Suprapubic skin (tissue), 4 donors: ENCODE results near the gene PLA2G5. TPM values are rescaled to one million over a fixed set of nuclear protein-coding genes. Genes with fewer than 3 reads are reported as not detected.

Source experiments
- DNase-seq, 2 donors: peaks; one replicate each; pipeline ENCODE4 v3.0.0-alpha.2; 2019; ENCODE audit warnings: low spot score in 2 of 2
- H3K27ac ChIP-seq: fragments of 200-600 bp; sonication (generic); one replicate; pipeline ENCODE4 v1.5.1; 2019
- H3K27me3 ChIP-seq: fragments of 200-600 bp; sonication (generic); one replicate; pipeline ENCODE4 v1.5.1; 2019
- H3K36me3 ChIP-seq: fragments of 200-600 bp; sonication (generic); one replicate; pipeline ENCODE4 v1.5.1; 2019
- H3K4me1 ChIP-seq: fragments of 200-600 bp; sonication (generic); one replicate; pipeline ENCODE4 v1.5.1; 2019
- H3K4me3 ChIP-seq: fragments of 200-600 bp; sonication (generic); one replicate; pipeline ENCODE4 v1.5.1; 2019; ENCODE audit warnings: mild to moderate bottlenecking
- H3K9me3 ChIP-seq: fragments of 200-600 bp; sonication (generic); one replicate; pipeline ENCODE4 v1.5.1; 2019
- CTCF ChIP-seq, 2 donors: fragments of 200-600 bp in 1 of 2; fragments of 450-650 bp in 1 of 2; sonication (generic) in 1 of 2; IDR thresholded peaks; one replicate each; pipeline ENCODE4 v1.5.1; 2016 to 2019; ENCODE audit warnings: antibody characterized with exemption in 2 of 2, mild to moderate bottlenecking in 1 of 2, moderate library complexity in 1 of 2
- EP300 ChIP-seq: sonication (generic); formaldehyde crosslinking; IDR thresholded peaks from one replicate; pipeline ENCODE4 v1.6.1; 2017; ENCODE audit warnings: antibody characterized with exemption
- POLR2A ChIP-seq, 2 donors: fragments of 450-650 bp; IDR thresholded peaks; one replicate each; pipeline ENCODE4 v1.6.1; 2017; ENCODE audit warnings: antibody characterized with exemption in 2 of 2, mild to moderate bottlenecking in 2 of 2, moderate library complexity in 2 of 2
- POLR2AphosphoS5 ChIP-seq, 3 donors: sonication (generic); formaldehyde crosslinking; IDR thresholded peaks; one replicate each; pipeline ENCODE4 v1.6.1; 2017; ENCODE audit warnings: antibody characterized with exemption in 3 of 3
- WGBS: methylation state at CpG from one replicate; pipeline ENCODE4 v1.1.5; 2018; 5-methylcytosine and 5-hydroxymethylcytosine counted together
- total RNA-seq, 4 donors: library from RNA; depleted of rRNA; stranded (reverse); fragments of >200 nt; gene quantifications; one replicate each; pipeline ENCODE4 v1.1.0, GENCODE V29; 2016

The PLA2G5 gene
- total RNA-seq, 4 donors from 2014 or later: 0.79 to 4.2 TPM; not detected in 2

GRCh38 chr1:20134995-20135394 is 65.0 kb downstream of the PLA2G5 start:
- H3K4me1 ChIP-seq: peaks cover 15% of the 10 kb centered on the region
- no peaks in the 10 kb centered on the region for H3K9me3 ChIP-seq
- H3K36me3 ChIP-seq: no peaks in the 10 kb centered on the region
- DNase-seq: no peak
- no peak overlapping the region for H3K4me3 ChIP-seq
- 94% methylated on average over 3 of the region's 3 CpGs for WGBS
- H3K27ac ChIP-seq: no peak overlapping the region
- TF ChIP-seq CTCF (IDR thresholded peaks at IDR 0.05) (no peak), EP300 (no peak), POLR2AphosphoS5 (IDR thresholded peaks at IDR 0.05) (no peak)
- H3K27me3 ChIP-seq: no peaks in the 10 kb centered on the region

GRCh38 chr1:20136249-20136648 is 66.3 kb downstream of the PLA2G5 start:
- peak in 1 of 2 donors; percentile 32 for DNase-seq
- no peaks in the 10 kb centered on the region for H3K9me3 ChIP-seq
- peaks cover 15% of the 10 kb centered on the region for H3K4me1 ChIP-seq
- no peak overlapping the region for H3K4me3 ChIP-seq
- TF ChIP-seq CTCF (IDR thresholded peaks at IDR 0.05): no peak
- H3K27me3 ChIP-seq: no peaks in the 10 kb centered on the region
- H3K36me3 ChIP-seq: no peaks in the 10 kb centered on the region
- H3K27ac ChIP-seq: no peak overlapping the region
- WGBS: 94% methylated on average over 3 of the region's 3 CpGs

- TF ChIP-seq POLR2A (IDR thresholded peaks at IDR 0.05): no peak
- no peak for TF ChIP-seq CTCF (IDR thresholded peaks at IDR 0.05)
- no peak for TF ChIP-seq EP300
- no peak for TF ChIP-seq POLR2AphosphoS5 (IDR thresholded peaks at IDR 0.05)
- H3K27ac ChIP-seq: peak overlapping the region; percentile 35
- peaks cover 15% of the 10 kb centered on the region for H3K4me1 ChIP-seq
- no peaks in the 10 kb centered on the region for H3K36me3 ChIP-seq
- peak; percentile 33 to 65 for DNase-seq
- H3K9me3 ChIP-seq: no peaks in the 10 kb centered on the region
- H3K4me3 ChIP-seq: no peak overlapping the region
- no peaks in the 10 kb centered on the region for H3K27me3 ChIP-seq
- WGBS: 86% methylated on average over 4 of the region's 4 CpGs
Measured at GRCh38 chr1:20137055-20137454, 67.1 kb downstream of the PLA2G5 start.

- peak overlapping the region; percentile 35 for H3K27ac ChIP-seq
Measured at GRCh38 chr1:20137604-20138003, 67.6 kb downstream of the PLA2G5 start.

GRCh38 chr1:20138346-20138745 is 68.4 kb downstream of the PLA2G5 start:
- Histone ChIP-seq H3K9me3 (no peaks in the 10 kb centered on the region), H3K4me1 (peaks cover 15% of the 10 kb centered on the region), H3K27me3 (no peaks in the 10 kb centered on the region), H3K4me3 (no peak overlapping the region), H3K27ac (no peak overlapping the region), H3K36me3 (no peaks in the 10 kb centered on the region)
- peak; percentile 35 to 58 for DNase-seq
- 83% methylated on average over 5 of the region's 6 CpGs for WGBS
- TF ChIP-seq CTCF (IDR thresholded peaks at IDR 0.05) (no peak), POLR2AphosphoS5 (IDR thresholded peaks at IDR 0.05) (no peak)

More at GRCh38 chr1:20137604-20138003, 67.6 kb downstream of the PLA2G5 start:
- no peak overlapping the region for H3K4me3 ChIP-seq
- TF ChIP-seq POLR2A (IDR thresholded peaks at IDR 0.05) (no peak), POLR2AphosphoS5 (IDR thresholded peaks at IDR 0.05) (no peak), EP300 (no peak), CTCF (IDR thresholded peaks at IDR 0.05) (no peak)
- H3K27me3 ChIP-seq: no peaks in the 10 kb centered on the region
- H3K36me3 ChIP-seq: no peaks in the 10 kb centered on the region
- peaks cover 15% of the 10 kb centered on the region for H3K4me1 ChIP-seq
- 73% methylated on average over 1 of the region's 1 CpG for WGBS
- H3K9me3 ChIP-seq: no peaks in the 10 kb centered on the region
- DNase-seq: peak; percentile 11 to 35
